GM19324 (cell line): ENCODE data around the gene PTPRN2.

Experiments
- ATAC-seq: cut with Tn5 transposase; IDR thresholded peaks from one replicate; pipeline ENCODE4 v1.9.1; 2021; ENCODE audit warnings: mild to moderate bottlenecking, moderate library complexity; ENCODE audit not compliant: unreplicated experiment, low FRiP score

Gene PTPRN2

GRCh38 chr7:157775560-157776332 lies 811.9 kb downstream of the PTPRN2 start:
- no peak for ATAC-seq

- ATAC-seq: no peak
Measured at GRCh38 chr7:157775021-157775559, 812.5 kb downstream of the PTPRN2 start.

GRCh38 chr7:157774495-157774894 lies 813.1 kb downstream of the PTPRN2 start:
- no peak for ATAC-seq

GRCh38 chr7:157773361-157773760 lies 814.3 kb downstream of the PTPRN2 start:
- ATAC-seq: no peak

- no peak for ATAC-seq
Measured at GRCh38 chr7:157772486-157773130, 815.0 kb downstream of the PTPRN2 start.

GRCh38 chr7:157771689-157772088 lies 815.9 kb downstream of the PTPRN2 start:
- no peak for ATAC-seq

- ATAC-seq: no peak
Measured at GRCh38 chr7:157770716-157771320, 816.8 kb downstream of the PTPRN2 start.

GRCh38 chr7:157769526-157770215 lies 818.0 kb downstream of the PTPRN2 start:
- no peak for ATAC-seq

- ATAC-seq: no peak
Measured at GRCh38 chr7:157769086-157769485, 818.5 kb downstream of the PTPRN2 start.

- ATAC-seq: no peak
Measured at GRCh38 chr7:157768198-157768597, 819.4 kb downstream of the PTPRN2 start.

- no peak for ATAC-seq
Measured at GRCh38 chr7:157767506-157768197, 820.0 kb downstream of the PTPRN2 start.

GRCh38 chr7:157766098-157766497 lies 821.5 kb downstream of the PTPRN2 start:
- ATAC-seq: no peak

GRCh38 chr7:157764946-157765537 lies 822.6 kb downstream of the PTPRN2 start:
- ATAC-seq: no peak

- ATAC-seq: no peak
Measured at GRCh38 chr7:157764193-157764592, 823.4 kb downstream of the PTPRN2 start.

- no peak for ATAC-seq
Measured at GRCh38 chr7:157763279-157764000, 824.2 kb downstream of the PTPRN2 start.

- no peak for ATAC-seq
Measured at GRCh38 chr7:157762824-157763223, 824.8 kb downstream of the PTPRN2 start.

GRCh38 chr7:157760004-157760730 lies 827.5 kb downstream of the PTPRN2 start:
- ATAC-seq: no peak

- ATAC-seq: no peak
Measured at GRCh38 chr7:157759246-157759805, 828.3 kb downstream of the PTPRN2 start.
